Astrocyte (in vitro differentiated cells and primary cell): Measurements from ENCODE around the gene SSBP2. TPM values are rescaled to one million over a fixed set of nuclear protein-coding genes. Genes with fewer than 3 reads are reported as not detected.

ENCODE experiments used
- DNase-seq: peaks from one replicate; pipeline ENCODE4 v3.0.0-alpha.2; 2010; ENCODE audit warnings: low read depth
- FAIRE-seq: peaks from 2 replicates; lab custom pipeline; 2011; peaks lifted over from hg19 to GRCh38; lab: Jason Lieb, UNC
- H2AFZ ChIP-seq: 2 replicates; pipeline ENCODE4 v1.6.0; 2012; ENCODE audit warnings: low read depth, low read length, inconsistent platforms
- H3K27ac ChIP-seq: 2 replicates; pipeline ENCODE4 v1.5.1; 2011; ENCODE audit warnings: low read depth, low read length, inconsistent platforms
- H3K27me3 ChIP-seq: 2 replicates; pipeline ENCODE4 v1.6.0; 2011; ENCODE audit warnings: low read length, inconsistent platforms; ENCODE audit not compliant: insufficient read depth
- H3K36me3 ChIP-seq: 2 replicates; pipeline ENCODE4 v1.5.1; 2011; ENCODE audit warnings: low read length, inconsistent platforms; ENCODE audit not compliant: insufficient read depth
- H3K4me1 ChIP-seq: 2 replicates; pipeline ENCODE4 v1.5.1; 2011; ENCODE audit warnings: low read length, inconsistent platforms; ENCODE audit not compliant: insufficient read depth
- H3K4me2 ChIP-seq: 2 replicates; pipeline ENCODE4 v1.6.0; 2012; ENCODE audit warnings: low read length, inconsistent platforms
- H3K4me3 ChIP-seq: 2 replicates; pipeline ENCODE4 v1.5.1; 2011; ENCODE audit warnings: low read depth, mild to moderate bottlenecking, low read length, inconsistent platforms; ENCODE audit not compliant: insufficient read depth
- H3K79me2 ChIP-seq: 2 replicates; pipeline ENCODE4 v1.6.0; 2012; ENCODE audit warnings: mild to moderate bottlenecking, low read length, inconsistent platforms; ENCODE audit not compliant: insufficient read depth
- H3K9ac ChIP-seq: 2 replicates; pipeline ENCODE4 v1.6.0; 2012; ENCODE audit warnings: mild to moderate bottlenecking, low read length, inconsistent platforms
- H3K9me3 ChIP-seq: 2 replicates; pipeline ENCODE4 v1.5.1; 2012; ENCODE audit warnings: low read depth, mild to moderate bottlenecking, low read length, inconsistent platforms; ENCODE audit not compliant: insufficient read depth
- H4K20me1 ChIP-seq: 2 replicates; pipeline ENCODE4 v1.6.0; 2012; ENCODE audit warnings: low read length, inconsistent platforms; ENCODE audit not compliant: insufficient read depth
- H3K27ac Mint-ChIP-seq: one replicate; pipeline ENCODE4 v1.8.0; 2021; ENCODE audit warnings: mild to moderate bottlenecking, mixed read lengths; ENCODE audit not compliant: unreplicated experiment
- H3K27me3 Mint-ChIP-seq: one replicate; pipeline ENCODE4 v1.8.0; 2021; ENCODE audit warnings: low read depth, mixed read lengths; ENCODE audit not compliant: unreplicated experiment
- H3K36me3 Mint-ChIP-seq: one replicate; pipeline ENCODE4 v1.8.0; 2021; ENCODE audit warnings: low read depth, mixed read lengths; ENCODE audit not compliant: unreplicated experiment
- H3K4me1 Mint-ChIP-seq: one replicate; pipeline ENCODE4 v1.8.0; 2021; ENCODE audit warnings: low read depth, mixed read lengths; ENCODE audit not compliant: unreplicated experiment
- H3K4me3 Mint-ChIP-seq: one replicate; pipeline ENCODE4 v1.8.0; 2021; ENCODE audit warnings: mild to moderate bottlenecking, moderate library complexity, mixed read lengths; ENCODE audit not compliant: unreplicated experiment
- H3K9me3 Mint-ChIP-seq: one replicate; pipeline ENCODE4 v1.8.0; 2021; ENCODE audit warnings: mild to moderate bottlenecking, mixed read lengths; ENCODE audit not compliant: unreplicated experiment
- CTCF ChIP-seq: IDR thresholded peaks from 2 replicates; pipeline ENCODE4 v1.5.1; 2011; ENCODE audit warnings: low read depth, mild to moderate bottlenecking, inconsistent platforms, low read length, moderate library complexity; ENCODE audit not compliant: insufficient read depth
- EZH2 ChIP-seq: IDR thresholded peaks from 2 replicates; pipeline ENCODE4 v1.6.1; 2012; ENCODE audit warnings: mild to moderate bottlenecking, low read length, inconsistent platforms; ENCODE audit not compliant: insufficient read depth
- total RNA-seq: library from RNA; stranded (reverse); gene quantifications from 2 replicates; pipeline ENCODE4 v1.2.1, GENCODE V29; 2021

Gene SSBP2
- total RNA-seq, 1 donor from 2014 or later = 59.8 TPM

GRCh38 chr5:81363093-81363871 lies 387.6 kb downstream of the SSBP2 start:
- H3K4me1 Mint-ChIP-seq = no peaks in the 10 kb centered on the region
- no peak overlapping the region for H3K4me3 ChIP-seq
- H3K27me3 Mint-ChIP-seq = no peaks in the 10 kb centered on the region
- no peaks in the 10 kb centered on the region for H3K9me3 ChIP-seq
- no peaks in the 10 kb centered on the region for H4K20me1 ChIP-seq
- no peaks in the 10 kb centered on the region for H3K4me1 ChIP-seq
- DNase-seq (no peak), FAIRE-seq (no peak)
- no peak overlapping the region for H3K27ac Mint-ChIP-seq
- no peak overlapping the region for H3K4me2 ChIP-seq
- H3K27me3 ChIP-seq = no peaks in the 10 kb centered on the region
- peaks cover 2% of the 10 kb centered on the region for H3K9me3 Mint-ChIP-seq
- no peak overlapping the region for H3K4me3 Mint-ChIP-seq
- H3K36me3 ChIP-seq = no peaks in the 10 kb centered on the region
- no peak for TF ChIP-seq CTCF
- TF ChIP-seq EZH2 = no peak
- no peak overlapping the region for H3K27ac ChIP-seq
- H3K79me2 ChIP-seq = no peaks in the 10 kb centered on the region
- no peak overlapping the region for H2AFZ ChIP-seq
- no peak overlapping the region for H3K9ac ChIP-seq
- no peaks in the 10 kb centered on the region for H3K36me3 Mint-ChIP-seq

Other genes with a start within 250 kb of the SSBP2 start
- 4.3 and 4.6 TPM in 2 replicates for gene ATG10, start 220.9 kb upstream of the SSBP2 start, total RNA-seq